Measurements from ENCODE around the gene LRRC52. TPM values are rescaled to one million over a fixed set of nuclear protein-coding genes. Genes with fewer than 3 reads are reported as not detected.

LRRC52 gene
- total and polyA plus RNA-seq, 9 of the 15 experiments (the other 6 are each of a cell fraction or from before 2014, with no cell fraction given) = not detected

GRCh38 chr1:165497069-165498013, 46.5 kb upstream of the LRRC52 start (continued):
- TF ChIP-seq ZNF639 (CRISPR knock-in tag; conservative IDR thresholded peaks at IDR 0.05 in 1 of 2, IDR thresholded peaks at IDR 0.05 in 1 of 2) (no peak), RCOR1 (IDR thresholded peaks at IDR 0.05; ENCODE audit: borderline replicate concordance in 1 of 2, low read depth in 2 of 2, low read length in 2 of 2) (no peak)

DNA sequence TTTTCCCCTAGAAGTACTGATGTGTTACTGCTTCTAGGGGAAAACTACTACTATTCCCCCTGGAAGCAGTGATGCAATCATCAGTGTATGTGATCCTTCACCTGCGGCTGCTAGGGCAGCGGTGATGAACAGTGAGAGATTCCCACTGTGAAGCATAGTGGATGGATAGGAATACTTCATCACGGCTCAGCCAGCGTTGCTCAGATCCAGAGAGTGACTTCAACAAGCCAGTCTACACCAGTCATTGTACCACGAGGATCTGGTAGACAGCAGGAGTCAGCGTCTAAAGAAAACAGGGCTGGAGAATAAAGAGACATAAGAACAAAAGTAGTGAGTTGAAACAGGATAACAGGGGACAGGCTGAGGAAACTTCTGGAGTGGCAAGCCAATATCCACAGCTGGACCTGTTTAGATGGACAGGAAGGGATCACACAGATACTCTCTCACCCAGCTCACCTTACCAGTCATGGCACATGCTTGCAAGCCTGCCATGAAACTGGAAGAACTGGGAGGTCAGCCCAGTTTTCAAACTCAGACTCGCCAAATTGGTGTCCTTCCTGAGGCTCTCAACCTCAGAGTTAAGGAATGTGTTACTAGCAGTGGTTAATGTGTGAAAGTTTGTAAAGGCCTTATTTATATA, 42.4 kb upstream of the LRRC52 start:
- Histone ChIP-seq H3K36me3 (ENCODE audit: control insufficient read depth, insufficient read depth, low read length) (no peaks in the 10 kb centered on the region), H3K9me3 (replicated peaks; ENCODE audit: control insufficient read depth, insufficient read depth, low read depth, low read length) (no peaks in the 10 kb centered on the region), H2AFZ (ENCODE audit: low read depth, low read length) (no peak overlapping the region), H3K4me3 (no peak overlapping the region), H3K9ac (ENCODE audit: insufficient read depth in 1 of 2, low read depth in 2 of 2, low read length in 2 of 2) (no peak overlapping the region), H3K4me2 (ENCODE audit: insufficient read depth, low read length) (no peak overlapping the region), H3K27me3 (ENCODE audit: control insufficient read depth in 2 of 2, insufficient read depth in 2 of 2, low read length in 2 of 2) (0 out of 5 replicates have a peak, but pooled peaks cover 0 to 11% of the 10 kb centered on the region in 2 experiments), H4K20me1 (replicated peaks; ENCODE audit: control insufficient read depth, insufficient read depth, low read length) (no peaks in the 10 kb centered on the region), H3K9me1 (ENCODE audit: control insufficient read depth, insufficient read depth, low read length) (no peaks in the 10 kb centered on the region), H3K79me2 (ENCODE audit: control insufficient read depth, insufficient read depth, low read length) (no peaks in the 10 kb centered on the region), H3K27ac (ENCODE audit: extremely low read depth, low read depth, low read length) (no peak overlapping the region), H3K4me1 (replicated peaks in 1 of 2; ENCODE audit: control insufficient read depth in 2 of 2, insufficient read depth in 2 of 2, low read length in 2 of 2) (no peaks in the 10 kb centered on the region)
- no TSS peak for BruUV-seq (replicated peaks)
- TF ChIP-seq CHD2 (IDR thresholded peaks at IDR 0.05; ENCODE audit: low read depth, low read length) = no peak
- peak; percentile 29; the same call in 1 of the 2 replicates for TF ChIP-seq ATF3 (IDR thresholded peaks at IDR 0.05)
- TF ChIP-seq ATF3 (CRISPR knock-in tag; conservative IDR thresholded peaks at IDR 0.05) = no peak
- TF ChIP-seq CEBPG (CRISPR knock-in tag; IDR thresholded peaks at IDR 0.05) = no peak
- 0 out of 4 replicates have a peak, but pooled peaks of 1 of the 2 experiments have one; percentile 9 for TF ChIP-seq CEBPG (tag; conservative IDR thresholded peaks at IDR 0.05 in 1 of 2, IDR thresholded peaks at IDR 0.05 in 1 of 2)
- TF ChIP-seq CREB1 (IDR thresholded peaks at IDR 0.05) = no peak
- TF ChIP-seq CREB1 (CRISPR knock-in tag; IDR thresholded peaks at IDR 0.05) = no peak
- in situ Hi-C loops (cut with MboI) = no loop called here
- WGBS (ENCODE audit: insufficient coverage, low coverage, missing lambda C conversion rate) = 1% methylated on average over 7 of the region's 7 CpGs
- intact Hi-C loops (cut with micrococcal nuclease) = loop anchor here (5.0 kb wide), 1 partner anchor 41 kb away; the partner anchor contains the start of gene LRRC52
- DNase-seq (ENCODE audit: extremely low read depth in 1 of 4, low spot score in 3 of 4) (no peak), FAIRE-seq (no peak), ATAC-seq (no peak; the same call in 1 of the 3 replicates)
- ChIA-PET POLR2A (interaction anchor here (0.6 kb wide), 1 partner anchor 97 kb away, joined by 3 read pairs; no protein-coding TSS in a partner anchor), CTCF (ENCODE audit: low intra/inter-chr PET ratio) (no interaction called here)
